Measurements from ENCODE around the gene GPRC5B. TPM values are rescaled to one million over a fixed set of nuclear protein-coding genes. Genes with fewer than 3 reads are reported as not detected.

Gene GPRC5B
- total RNA-seq, 1 donor from 2014 or later = 15.4 TPM

DNA sequence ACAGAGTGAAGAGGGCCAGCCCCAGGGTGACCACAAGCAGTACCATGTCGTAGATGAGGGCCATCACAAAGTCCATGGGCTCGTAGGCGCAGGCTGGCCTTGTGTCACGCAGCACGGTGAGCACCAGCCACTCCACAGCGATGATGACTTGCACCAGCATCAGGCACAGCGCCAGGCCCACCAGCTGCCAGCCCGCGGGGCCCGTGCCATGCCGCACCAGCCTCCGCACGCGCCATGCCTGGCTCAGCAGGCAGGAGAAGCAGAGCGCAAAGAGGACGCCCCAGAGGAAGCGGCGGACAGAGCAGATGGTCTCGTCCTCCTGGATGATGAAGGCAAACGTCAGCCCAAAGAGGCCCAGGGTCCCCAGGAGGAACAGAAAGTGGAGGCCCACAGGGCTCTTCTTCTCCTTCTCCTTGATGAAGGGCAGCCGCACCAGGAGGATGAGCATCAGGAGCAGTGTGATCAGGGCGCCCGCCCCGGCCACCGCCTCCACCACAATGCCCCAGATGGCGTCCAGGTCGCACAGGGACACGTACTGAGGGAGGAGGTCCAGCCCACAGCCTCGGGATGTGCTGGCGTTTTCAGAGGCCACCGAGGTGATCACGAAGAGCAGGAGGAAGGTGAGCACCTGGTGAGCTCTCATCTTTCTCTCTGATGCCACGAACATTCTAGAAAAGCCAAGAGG, 12.3 kb downstream of the GPRC5B start:
- intact Hi-C loops (cut with DNase I) = no loop called here
- H3K36me3 ChIP-seq = peaks cover 5% of the 10 kb centered on the region
- ATAC-seq (no peak), DNase-seq (no peak)
- no peak overlapping the region for H3K27ac ChIP-seq
- H3K4me1 ChIP-seq = no peaks in the 10 kb centered on the region
- H3K4me3 ChIP-seq = no peak overlapping the region
- no peaks in the 10 kb centered on the region for H3K27me3 ChIP-seq (ENCODE audit: low read depth)
- TF ChIP-seq, protein P1, sequence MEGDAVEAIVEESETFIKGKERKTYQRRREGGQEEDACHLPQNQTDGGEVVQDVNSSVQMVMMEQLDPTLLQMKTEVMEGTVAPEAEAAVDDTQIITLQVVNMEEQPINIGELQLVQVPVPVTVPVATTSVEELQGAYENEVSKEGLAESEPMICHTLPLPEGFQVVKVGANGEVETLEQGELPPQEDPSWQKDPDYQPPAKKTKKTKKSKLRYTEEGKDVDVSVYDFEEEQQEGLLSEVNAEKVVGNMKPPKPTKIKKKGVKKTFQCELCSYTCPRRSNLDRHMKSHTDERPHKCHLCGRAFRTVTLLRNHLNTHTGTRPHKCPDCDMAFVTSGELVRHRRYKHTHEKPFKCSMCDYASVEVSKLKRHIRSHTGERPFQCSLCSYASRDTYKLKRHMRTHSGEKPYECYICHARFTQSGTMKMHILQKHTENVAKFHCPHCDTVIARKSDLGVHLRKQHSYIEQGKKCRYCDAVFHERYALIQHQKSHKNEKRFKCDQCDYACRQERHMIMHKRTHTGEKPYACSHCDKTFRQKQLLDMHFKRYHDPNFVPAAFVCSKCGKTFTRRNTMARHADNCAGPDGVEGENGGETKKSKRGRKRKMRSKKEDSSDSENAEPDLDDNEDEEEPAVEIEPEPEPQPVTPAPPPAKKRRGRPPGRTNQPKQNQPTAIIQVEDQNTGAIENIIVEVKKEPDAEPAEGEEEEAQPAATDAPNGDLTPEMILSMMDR (IDR thresholded peaks at IDR 0.05) = no peak
- no peaks in the 10 kb centered on the region for H3K9me3 ChIP-seq

DNA sequence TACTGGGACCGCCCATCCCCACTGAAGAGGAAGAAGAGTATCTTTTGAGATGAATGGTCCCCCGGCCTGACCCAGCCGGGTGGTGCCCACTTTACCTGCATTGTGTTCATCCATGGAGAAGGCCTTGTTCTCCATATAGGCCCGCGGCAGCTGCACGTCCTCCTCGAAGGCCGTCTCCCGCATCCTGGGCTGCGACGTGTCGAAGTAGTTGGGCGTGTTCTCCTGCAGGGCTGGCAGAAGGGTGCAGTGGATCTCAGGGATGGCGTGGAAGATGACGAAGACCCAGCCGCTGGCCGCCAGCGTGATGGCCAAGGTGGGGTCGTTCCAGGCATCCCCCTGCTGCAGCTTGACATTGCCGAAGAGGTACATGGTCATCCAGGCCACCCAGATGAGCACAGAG, 12.9 kb downstream of the GPRC5B start:
- DNase-seq = peak; percentile 38
- no peak for ATAC-seq
- intact Hi-C loops (cut with DNase I) = no loop called here
- H3K9me3 ChIP-seq = no peaks in the 10 kb centered on the region
- H3K27me3 ChIP-seq (ENCODE audit: low read depth) = no peaks in the 10 kb centered on the region
- peaks cover 11% of the 10 kb centered on the region for H3K36me3 ChIP-seq
- no peaks in the 10 kb centered on the region for H3K4me1 ChIP-seq
- TF ChIP-seq, protein P1 (IDR thresholded peaks at IDR 0.05) = no peak
- H3K27ac ChIP-seq = no peak overlapping the region
- no peak overlapping the region for H3K4me3 ChIP-seq

DNA sequence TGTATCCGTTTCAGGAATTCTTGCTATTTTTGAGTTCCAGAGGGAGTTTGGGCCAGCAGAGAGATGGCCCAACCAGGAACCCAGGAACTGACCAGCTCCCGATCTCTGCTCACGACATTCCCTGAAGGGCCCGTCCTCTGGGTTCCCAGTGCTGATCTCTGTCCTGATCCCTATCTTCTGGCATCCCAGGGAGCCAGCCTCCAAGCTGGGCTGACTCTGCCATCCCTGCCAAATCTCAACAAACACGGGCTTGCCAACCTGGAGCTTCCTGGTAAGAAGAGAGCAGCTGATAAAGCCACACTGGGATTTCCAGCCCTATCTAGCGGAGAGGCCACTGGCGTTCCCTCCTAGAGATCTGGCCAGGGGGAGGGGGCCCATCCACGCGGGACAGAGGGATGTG, 16.2 kb downstream of the GPRC5B start:
- Histone ChIP-seq H3K4me3 (no peak overlapping the region), H3K9me3 (no peaks in the 10 kb centered on the region), H3K4me1 (no peaks in the 10 kb centered on the region), H3K27ac (no peak overlapping the region), H3K36me3 (peaks cover 12% of the 10 kb centered on the region), H3K27me3 (ENCODE audit: low read depth) (no peaks in the 10 kb centered on the region)
- DNase-seq (peak; percentile 29), ATAC-seq (no peak)
- intact Hi-C loops (cut with DNase I) = no loop called here
- TF ChIP-seq, protein P1 (IDR thresholded peaks at IDR 0.05) = no peak

DNA sequence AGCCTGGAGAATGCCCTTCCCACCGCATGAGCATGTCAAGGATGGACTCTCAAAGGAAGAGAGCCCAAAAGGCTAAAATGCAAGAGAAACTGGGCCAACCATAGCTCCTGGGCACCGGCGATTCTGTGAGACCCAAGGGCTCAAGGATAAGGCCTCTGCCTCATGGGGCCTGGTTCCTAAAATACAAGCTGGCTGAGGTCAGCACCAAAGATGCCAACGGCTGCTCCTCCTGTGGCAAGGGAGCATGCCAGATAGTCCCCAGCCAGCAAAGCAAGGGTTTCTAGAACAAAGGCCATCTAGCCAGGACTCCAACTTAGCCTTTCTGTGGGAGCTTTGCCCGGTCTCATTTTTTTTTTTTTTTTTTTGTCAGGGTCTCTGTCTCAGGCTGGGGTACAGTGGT, 20.1 kb downstream of the GPRC5B start:
- no peak for ATAC-seq
- no peaks in the 10 kb centered on the region for H3K4me1 ChIP-seq
- intact Hi-C loops (cut with DNase I) = no loop called here
- no peaks in the 10 kb centered on the region for H3K9me3 ChIP-seq
- TF ChIP-seq, protein P1 (IDR thresholded peaks at IDR 0.05) = no peak
- no peaks in the 10 kb centered on the region for H3K27me3 ChIP-seq (ENCODE audit: low read depth)
- DNase-seq = peak; percentile 6
- H3K4me3 ChIP-seq = no peak overlapping the region
- H3K36me3 ChIP-seq = peaks cover 17% of the 10 kb centered on the region
- H3K27ac ChIP-seq = no peak overlapping the region

DNA sequence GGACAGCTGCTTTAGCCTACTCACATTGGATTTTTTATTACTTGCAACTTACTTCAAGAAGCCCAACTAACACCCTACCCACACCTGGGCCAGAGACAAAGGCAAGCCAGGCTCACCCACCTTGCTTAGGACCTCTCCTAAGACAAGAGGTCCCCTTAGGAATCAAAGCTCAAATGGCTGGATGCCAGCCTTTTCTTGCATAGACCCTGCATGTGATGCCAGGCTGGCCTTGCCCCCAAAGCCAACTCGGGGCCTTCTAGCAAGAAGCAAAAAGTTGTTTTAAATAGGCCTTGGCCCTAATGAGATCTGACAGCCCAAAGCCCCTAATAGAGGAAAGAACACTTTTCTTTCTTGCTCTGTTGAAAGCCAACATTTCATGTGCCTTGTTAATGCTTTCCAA, 20.7 kb downstream of the GPRC5B start:
- H3K4me1 ChIP-seq = no peaks in the 10 kb centered on the region
- H3K27me3 ChIP-seq (ENCODE audit: low read depth) = no peaks in the 10 kb centered on the region
- no peaks in the 10 kb centered on the region for H3K9me3 ChIP-seq
- H3K4me3 ChIP-seq = no peak overlapping the region
- TF ChIP-seq, protein P1 (IDR thresholded peaks at IDR 0.05) = no peak
- intact Hi-C loops (cut with DNase I) = no loop called here
- peaks cover 17% of the 10 kb centered on the region for H3K36me3 ChIP-seq
- no peak for ATAC-seq
- H3K27ac ChIP-seq = no peak overlapping the region
- peak; percentile 22 for DNase-seq

Measured in lower lobe of right lung (tissue), 2 donors.